H1 (cell line): Measurements from ENCODE around the gene SYNDIG1. TPM values are rescaled to one million over a fixed set of nuclear protein-coding genes. Genes with fewer than 3 reads are reported as not detected.

Experiments
- CEBPB ChIP-seq: IDR thresholded peaks from 2 replicates; pipeline ENCODE4 v1.6.1; 2012; ENCODE audit warnings: low read depth, low read length
- HDAC2 ChIP-seq, 2 experiments: fragments of 300-600 bp in 1 of 2; sonication (generic) in 1 of 2; IDR thresholded peaks; 2 replicates each; pipeline ENCODE4 v1.6.1; 2011 to 2012; ENCODE audit warnings: low read depth in 2 of 2, low read length in 2 of 2, mild to moderate bottlenecking in 2 of 2, moderate library complexity in 2 of 2, borderline replicate concordance in 1 of 2, inconsistent platforms in 1 of 2
- JUN ChIP-seq: IDR thresholded peaks from 2 replicates; pipeline ENCODE4 v1.6.1; 2011; ENCODE audit warnings: low read depth, mild to moderate bottlenecking, improper control_type of control experiment, low read length
- MAFK ChIP-seq: IDR thresholded peaks from 2 replicates; pipeline ENCODE4 v1.6.1; 2012; ENCODE audit warnings: low read depth, mild to moderate bottlenecking, improper control_type of control experiment, low read length
- SAP30 ChIP-seq: fragments of 300-600 bp; sonication (generic); IDR thresholded peaks from 2 replicates; pipeline ENCODE4 v1.7.1; 2012; ENCODE audit warnings: low read length, moderate library complexity, mild to moderate bottlenecking, inconsistent platforms; ENCODE audit not compliant: insufficient read depth, insufficient replicate concordance
- SP1 ChIP-seq: IDR thresholded peaks from 2 replicates; pipeline ENCODE4 v1.6.1; 2011; ENCODE audit warnings: low read depth, low read length
- TAF7 ChIP-seq: optimal IDR thresholded peaks from 2 replicates; pipeline ENCODE3; 2011; ENCODE audit warnings: low read depth, mild to moderate bottlenecking, inconsistent platforms, low read length, moderate library complexity, borderline replicate concordance
- polyA plus RNA-seq, 7 experiments: library from polyadenylated mRNA; depleted of rRNA in 3 of 7; stranded (reverse) in 5 of 7; unstranded in 2 of 7; fragments of >200 nt in 5 of 7; fragments of 200-250 nt in 2 of 7; gene quantifications; 1 replicate in 5 of 7; 2 replicates in 1 of 7; 4 replicates in 1 of 7; pipeline versions ENCODE4 v1.2.1 to v1.2.3, GENCODE V29; 2011 to 2013; ENCODE audit warnings: missing spikeins in 2 of 7, mixed read lengths in 2 of 7
- total RNA-seq: library from RNA; stranded (reverse); fragmentation: NEBNext Ultra II Directional; extraction: Animal tissue kit (Norgen Biotek cat#: 25700); gene quantifications from 2 replicates; pipeline ENCODE4 v1.2.1, GENCODE V29; 2021
- TF ChIP-seq, protein P1 (sequence below): fragments of 300-600 bp; sonication (generic); IDR thresholded peaks from 2 replicates; pipeline ENCODE4 v1.7.1; 2012; ENCODE audit warnings: low read length, moderate library complexity, mild to moderate bottlenecking, inconsistent platforms; ENCODE audit not compliant: insufficient replicate concordance

The SYNDIG1 gene
- total and polyA plus RNA-seq, 2 of the 8 experiments (the other 6 are each of a cell fraction or from before 2014, with no cell fraction given), result 6.5 to 7.8 TPM

DNA sequence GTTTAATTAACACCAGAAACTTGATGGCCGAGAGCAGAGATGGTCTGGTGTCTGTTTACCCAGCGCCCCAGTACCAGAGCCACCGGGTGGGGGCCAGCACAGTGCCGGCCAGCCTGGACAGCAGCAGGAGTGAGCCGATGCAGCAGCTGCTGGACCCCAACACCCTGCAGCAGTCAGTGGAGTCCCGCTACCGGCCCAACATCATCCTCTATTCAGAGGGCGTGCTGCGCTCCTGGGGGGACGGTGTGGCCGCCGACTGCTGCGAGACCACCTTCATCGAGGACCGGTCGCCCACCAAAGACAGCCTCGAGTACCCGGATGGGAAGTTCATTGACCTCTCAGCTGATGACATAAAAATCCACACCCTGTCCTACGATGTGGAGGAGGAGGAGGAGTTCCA, 73.7 kb downstream of the SYNDIG1 start (continued):
- TF ChIP-seq, protein P1, sequence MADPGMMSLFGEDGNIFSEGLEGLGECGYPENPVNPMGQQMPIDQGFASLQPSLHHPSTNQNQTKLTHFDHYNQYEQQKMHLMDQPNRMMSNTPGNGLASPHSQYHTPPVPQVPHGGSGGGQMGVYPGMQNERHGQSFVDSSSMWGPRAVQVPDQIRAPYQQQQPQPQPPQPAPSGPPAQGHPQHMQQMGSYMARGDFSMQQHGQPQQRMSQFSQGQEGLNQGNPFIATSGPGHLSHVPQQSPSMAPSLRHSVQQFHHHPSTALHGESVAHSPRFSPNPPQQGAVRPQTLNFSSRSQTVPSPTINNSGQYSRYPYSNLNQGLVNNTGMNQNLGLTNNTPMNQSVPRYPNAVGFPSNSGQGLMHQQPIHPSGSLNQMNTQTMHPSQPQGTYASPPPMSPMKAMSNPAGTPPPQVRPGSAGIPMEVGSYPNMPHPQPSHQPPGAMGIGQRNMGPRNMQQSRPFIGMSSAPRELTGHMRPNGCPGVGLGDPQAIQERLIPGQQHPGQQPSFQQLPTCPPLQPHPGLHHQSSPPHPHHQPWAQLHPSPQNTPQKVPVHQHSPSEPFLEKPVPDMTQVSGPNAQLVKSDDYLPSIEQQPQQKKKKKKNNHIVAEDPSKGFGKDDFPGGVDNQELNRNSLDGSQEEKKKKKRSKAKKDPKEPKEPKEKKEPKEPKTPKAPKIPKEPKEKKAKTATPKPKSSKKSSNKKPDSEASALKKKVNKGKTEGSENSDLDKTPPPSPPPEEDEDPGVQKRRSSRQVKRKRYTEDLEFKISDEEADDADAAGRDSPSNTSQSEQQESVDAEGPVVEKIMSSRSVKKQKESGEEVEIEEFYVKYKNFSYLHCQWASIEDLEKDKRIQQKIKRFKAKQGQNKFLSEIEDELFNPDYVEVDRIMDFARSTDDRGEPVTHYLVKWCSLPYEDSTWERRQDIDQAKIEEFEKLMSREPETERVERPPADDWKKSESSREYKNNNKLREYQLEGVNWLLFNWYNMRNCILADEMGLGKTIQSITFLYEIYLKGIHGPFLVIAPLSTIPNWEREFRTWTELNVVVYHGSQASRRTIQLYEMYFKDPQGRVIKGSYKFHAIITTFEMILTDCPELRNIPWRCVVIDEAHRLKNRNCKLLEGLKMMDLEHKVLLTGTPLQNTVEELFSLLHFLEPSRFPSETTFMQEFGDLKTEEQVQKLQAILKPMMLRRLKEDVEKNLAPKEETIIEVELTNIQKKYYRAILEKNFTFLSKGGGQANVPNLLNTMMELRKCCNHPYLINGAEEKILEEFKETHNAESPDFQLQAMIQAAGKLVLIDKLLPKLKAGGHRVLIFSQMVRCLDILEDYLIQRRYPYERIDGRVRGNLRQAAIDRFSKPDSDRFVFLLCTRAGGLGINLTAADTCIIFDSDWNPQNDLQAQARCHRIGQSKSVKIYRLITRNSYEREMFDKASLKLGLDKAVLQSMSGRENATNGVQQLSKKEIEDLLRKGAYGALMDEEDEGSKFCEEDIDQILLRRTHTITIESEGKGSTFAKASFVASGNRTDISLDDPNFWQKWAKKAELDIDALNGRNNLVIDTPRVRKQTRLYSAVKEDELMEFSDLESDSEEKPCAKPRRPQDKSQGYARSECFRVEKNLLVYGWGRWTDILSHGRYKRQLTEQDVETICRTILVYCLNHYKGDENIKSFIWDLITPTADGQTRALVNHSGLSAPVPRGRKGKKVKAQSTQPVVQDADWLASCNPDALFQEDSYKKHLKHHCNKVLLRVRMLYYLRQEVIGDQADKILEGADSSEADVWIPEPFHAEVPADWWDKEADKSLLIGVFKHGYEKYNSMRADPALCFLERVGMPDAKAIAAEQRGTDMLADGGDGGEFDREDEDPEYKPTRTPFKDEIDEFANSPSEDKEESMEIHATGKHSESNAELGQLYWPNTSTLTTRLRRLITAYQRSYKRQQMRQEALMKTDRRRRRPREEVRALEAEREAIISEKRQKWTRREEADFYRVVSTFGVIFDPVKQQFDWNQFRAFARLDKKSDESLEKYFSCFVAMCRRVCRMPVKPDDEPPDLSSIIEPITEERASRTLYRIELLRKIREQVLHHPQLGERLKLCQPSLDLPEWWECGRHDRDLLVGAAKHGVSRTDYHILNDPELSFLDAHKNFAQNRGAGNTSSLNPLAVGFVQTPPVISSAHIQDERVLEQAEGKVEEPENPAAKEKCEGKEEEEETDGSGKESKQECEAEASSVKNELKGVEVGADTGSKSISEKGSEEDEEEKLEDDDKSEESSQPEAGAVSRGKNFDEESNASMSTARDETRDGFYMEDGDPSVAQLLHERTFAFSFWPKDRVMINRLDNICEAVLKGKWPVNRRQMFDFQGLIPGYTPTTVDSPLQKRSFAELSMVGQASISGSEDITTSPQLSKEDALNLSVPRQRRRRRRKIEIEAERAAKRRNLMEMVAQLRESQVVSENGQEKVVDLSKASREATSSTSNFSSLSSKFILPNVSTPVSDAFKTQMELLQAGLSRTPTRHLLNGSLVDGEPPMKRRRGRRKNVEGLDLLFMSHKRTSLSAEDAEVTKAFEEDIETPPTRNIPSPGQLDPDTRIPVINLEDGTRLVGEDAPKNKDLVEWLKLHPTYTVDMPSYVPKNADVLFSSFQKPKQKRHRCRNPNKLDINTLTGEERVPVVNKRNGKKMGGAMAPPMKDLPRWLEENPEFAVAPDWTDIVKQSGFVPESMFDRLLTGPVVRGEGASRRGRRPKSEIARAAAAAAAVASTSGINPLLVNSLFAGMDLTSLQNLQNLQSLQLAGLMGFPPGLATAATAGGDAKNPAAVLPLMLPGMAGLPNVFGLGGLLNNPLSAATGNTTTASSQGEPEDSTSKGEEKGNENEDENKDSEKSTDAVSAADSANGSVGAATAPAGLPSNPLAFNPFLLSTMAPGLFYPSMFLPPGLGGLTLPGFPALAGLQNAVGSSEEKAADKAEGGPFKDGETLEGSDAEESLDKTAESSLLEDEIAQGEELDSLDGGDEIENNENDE, result no peak
- TF ChIP-seq SAP30 (no peak), HDAC2 (IDR thresholded peaks at IDR 0.05; ENCODE audit: borderline replicate concordance in 1 of 2, low read depth in 2 of 2, low read length in 2 of 2) (no peak), SP1 (no peak), CEBPB (no peak), TAF7 (no peak), JUN (no peak), MAFK (no peak)
- TF ChIP-seq, all 59 proteins: peak for 0
